Measurements from ENCODE around the gene MCM10. TPM values are rescaled to one million over a fixed set of nuclear protein-coding genes. Genes with fewer than 3 reads are reported as not detected.

MCM10 gene
- total RNA-seq, 6 donors from 2014 or later: 0.49 to 18.6 (median 0.61) TPM; not detected in 1

GRCh38 chr10:13225601-13226000, 64.2 kb downstream of the MCM10 start:
- H3K9me3 ChIP-seq: no peaks in the 10 kb centered on the region
- H3K4me1 ChIP-seq: no peaks in the 10 kb centered on the region
- H3K36me3 ChIP-seq: no peaks in the 10 kb centered on the region
- no peak for ATAC-seq (ENCODE audit: low FRiP score in 2 of 2)
- no peak for DNase-seq
- no peaks in the 10 kb centered on the region for H3K27me3 ChIP-seq
- H3K27ac ChIP-seq: no peak overlapping the region
- 94 to 99% methylated on average over 8 of the region's 8 CpGs for WGBS, 2 donors
- H3K4me3 ChIP-seq: no peak overlapping the region
- no peak for TF ChIP-seq CTCF (IDR thresholded peaks at IDR 0.05)
- TF ChIP-seq POLR2AphosphoS5 (IDR thresholded peaks at IDR 0.05): no peak
- no peak for TF ChIP-seq POLR2A (IDR thresholded peaks at IDR 0.05)

- TF ChIP-seq CTCF (IDR thresholded peaks at IDR 0.05): no peak
- no peak for TF ChIP-seq EP300 (IDR thresholded peaks at IDR 0.05)
- no peak for TF ChIP-seq POLR2AphosphoS5 (IDR thresholded peaks at IDR 0.05)
- TF ChIP-seq POLR2A (IDR thresholded peaks at IDR 0.05): no peak
- Histone ChIP-seq H3K9me3 (no peaks in the 10 kb centered on the region), H3K27me3 (no peaks in the 10 kb centered on the region), H3K36me3 (no peaks in the 10 kb centered on the region), H3K4me3 (no peak overlapping the region), H3K27ac (no peak overlapping the region), H3K4me1 (no peaks in the 10 kb centered on the region)
- DNase-seq: no peak
- ATAC-seq (ENCODE audit: low FRiP score in 2 of 2): no peak
- 84 to 90% methylated on average over 5 of the region's 5 CpGs for WGBS, 2 donors
These were observed 65.7 kb downstream of the MCM10 start for GRCh38 chr10:13227031-13227430.

DNA sequence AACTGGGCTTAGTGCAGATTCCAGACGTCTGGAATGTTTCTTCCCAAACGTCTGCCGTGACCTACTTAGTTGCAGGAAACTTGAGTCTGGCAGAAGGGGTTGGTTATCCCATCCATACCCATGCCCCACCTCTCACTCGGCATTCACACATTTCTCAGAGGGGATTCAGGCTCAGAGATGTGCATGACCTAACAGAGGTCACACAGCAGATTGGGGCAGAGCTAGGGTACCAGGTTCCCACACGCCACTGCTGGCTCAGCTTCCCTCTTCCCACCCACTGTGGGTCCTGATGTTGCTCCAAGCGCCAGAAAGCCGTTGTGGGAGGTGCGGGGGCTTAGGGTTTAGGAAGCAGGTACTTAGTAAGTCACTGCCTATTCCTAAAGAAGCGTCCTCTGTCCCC, 69.8 kb downstream of the MCM10 start:
- Histone ChIP-seq H3K4me1 (no peaks in the 10 kb centered on the region), H3K4me3 (no peak overlapping the region), H3K9me3 (no peaks in the 10 kb centered on the region), H3K27me3 (no peaks in the 10 kb centered on the region), H3K27ac (no peak overlapping the region), H3K36me3 (no peaks in the 10 kb centered on the region)
- TF ChIP-seq EP300 (IDR thresholded peaks at IDR 0.05) (no peak), POLR2A (IDR thresholded peaks at IDR 0.05) (no peak), CTCF (IDR thresholded peaks at IDR 0.05) (no peak), POLR2AphosphoS5 (IDR thresholded peaks at IDR 0.05) (no peak)
- ATAC-seq (ENCODE audit: low FRiP score in 2 of 2): no peak
- 68 to 76% methylated on average over 9 of the region's 9 CpGs for WGBS, 2 donors
- DNase-seq: no peak

DNA sequence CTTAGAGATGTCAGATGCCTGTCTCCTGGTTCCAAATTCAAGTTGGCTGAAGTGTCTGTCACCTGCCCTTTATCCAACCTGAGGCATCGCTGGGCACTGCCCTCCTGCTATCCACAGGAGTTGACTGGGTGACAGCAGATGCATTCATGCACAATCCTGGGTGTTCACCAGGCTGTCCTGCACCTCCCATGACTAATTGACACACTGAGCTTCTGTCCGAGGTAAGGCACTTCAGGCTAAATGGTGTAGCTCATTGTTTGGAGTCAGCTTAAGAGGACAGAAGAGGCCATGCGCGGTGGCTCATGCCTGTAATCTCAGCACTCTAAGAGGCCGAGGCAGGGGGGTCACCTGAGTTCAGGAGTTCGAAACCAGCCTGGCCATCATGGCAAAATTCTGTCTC, 70.5 kb downstream of the MCM10 start:
- Histone ChIP-seq H3K27ac (no peak overlapping the region), H3K4me3 (no peak overlapping the region), H3K4me1 (no peaks in the 10 kb centered on the region), H3K9me3 (no peaks in the 10 kb centered on the region), H3K36me3 (no peaks in the 10 kb centered on the region), H3K27me3 (no peaks in the 10 kb centered on the region)
- 69 to 80% methylated on average over 6 of the region's 6 CpGs for WGBS, 2 donors
- TF ChIP-seq POLR2AphosphoS5 (IDR thresholded peaks at IDR 0.05): no peak
- no peak for TF ChIP-seq CTCF (IDR thresholded peaks at IDR 0.05)
- TF ChIP-seq EP300 (IDR thresholded peaks at IDR 0.05): no peak
- no peak for TF ChIP-seq POLR2A (IDR thresholded peaks at IDR 0.05)
- DNase-seq (no peak), ATAC-seq (ENCODE audit: low FRiP score in 2 of 2) (no peak)

- H3K36me3 ChIP-seq: no peaks in the 10 kb centered on the region
- WGBS, 2 donors: 43 to 77% methylated on average over 12 to 14 of the region's 14 CpGs
- no peak overlapping the region for H3K27ac ChIP-seq
- TF ChIP-seq POLR2AphosphoS5 (IDR thresholded peaks at IDR 0.05) (no peak), EP300 (IDR thresholded peaks at IDR 0.05) (no peak), POLR2A (IDR thresholded peaks at IDR 0.05) (no peak), CTCF (IDR thresholded peaks at IDR 0.05) (no peak)
- no peaks in the 10 kb centered on the region for H3K9me3 ChIP-seq
- H3K27me3 ChIP-seq: no peaks in the 10 kb centered on the region
- no peaks in the 10 kb centered on the region for H3K4me1 ChIP-seq
- DNase-seq (no peak), ATAC-seq (ENCODE audit: low FRiP score in 2 of 2) (no peak)
- H3K4me3 ChIP-seq: no peak overlapping the region
These were observed 72.0 kb downstream of the MCM10 start for GRCh38 chr10:13233358-13233757.
